ENCODE results near the gene BUB1. TPM values are rescaled to one million over a fixed set of nuclear protein-coding genes. Genes with fewer than 3 reads are reported as not detected.
"Not testable (repeated sequence)": the region's sequence is repeated elsewhere in the genome, so short reads cannot be mapped to it uniquely, and the experiment has no call there.

BUB1 gene
- total and polyA plus RNA-seq, 2 experiments from 2014 or later: 13.0 to 21.3 TPM

GRCh38 chr2:110639972-110640371 lies 37.9 kb downstream of the BUB1 start:
- WGBS, 2 experiments (ENCODE audit: low coverage in 1 of 2, low lambda C conversion rate in 2 of 2, missing lambda C conversion rate in 2 of 2): 85 to 89% methylated on average over 3 of the region's 3 CpGs
- H3K4me2 ChIP-seq (ENCODE audit: unreplicated experiment): no peak overlapping the region

GRCh38 chr2:110638952-110639695 lies 38.7 kb downstream of the BUB1 start:
- Histone ChIP-seq H2AFZ (no peak overlapping the region), H3K27me3 (replicated peaks; ENCODE audit: insufficient read depth) (no peaks in the 10 kb centered on the region), H3K9me3 (ENCODE audit: low read depth) (no peaks in the 10 kb centered on the region), H3K9me2 (ENCODE audit: insufficient read depth) (no peaks in the 10 kb centered on the region), H3K79me2 (ENCODE audit: insufficient read depth) (no peaks in the 10 kb centered on the region), H3K4me1 (ENCODE audit: insufficient read depth) (no peaks in the 10 kb centered on the region), H4K20me1 (ENCODE audit: insufficient read depth) (no peaks in the 10 kb centered on the region), H3F3A (ENCODE audit: insufficient read depth) (no peaks in the 10 kb centered on the region), H3K27ac (no peak overlapping the region), H3K4me2 (ENCODE audit: unreplicated experiment) (no peak overlapping the region), H3K4me3 (no peak overlapping the region), H3K9ac (no peak overlapping the region), H3K36me3 (ENCODE audit: low read depth) (no peaks in the 10 kb centered on the region; the same call in 1 of the 2 replicates)
- in situ Hi-C loops (cut with MboI): no loop called here
- no peak for DNase-seq
- no peak for TF ChIP-seq EZH2 (IDR thresholded peaks at IDR 0.05; ENCODE audit: insufficient read depth, poor library complexity, severe bottlenecking)
- TF ChIP-seq EZH2phosphoT487 (IDR thresholded peaks at IDR 0.05; ENCODE audit: insufficient read depth, low read depth): no peak
- 93 to 94% methylated on average over 4 of the region's 4 CpGs for WGBS, 2 experiments (ENCODE audit: low coverage in 1 of 2, low lambda C conversion rate in 2 of 2, missing lambda C conversion rate in 2 of 2)

More at GRCh38 chr2:110639972-110640371, 37.9 kb downstream of the BUB1 start:
- H3K9ac ChIP-seq: no peak overlapping the region
- no peak overlapping the region for H3K27ac ChIP-seq
- no peaks in the 10 kb centered on the region; the same call in 1 of the 2 replicates for H3K36me3 ChIP-seq (ENCODE audit: low read depth)
- no peak overlapping the region for H3K4me3 ChIP-seq
- TF ChIP-seq EZH2 (IDR thresholded peaks at IDR 0.05; ENCODE audit: insufficient read depth, poor library complexity, severe bottlenecking) (no peak), EZH2phosphoT487 (IDR thresholded peaks at IDR 0.05; ENCODE audit: insufficient read depth, low read depth) (no peak)
- H3F3A ChIP-seq (ENCODE audit: insufficient read depth): no peaks in the 10 kb centered on the region
- no peaks in the 10 kb centered on the region for H3K27me3 ChIP-seq (replicated peaks; ENCODE audit: insufficient read depth)
- in situ Hi-C loops (cut with MboI): no loop called here
- no peak for DNase-seq
- no peaks in the 10 kb centered on the region for H3K79me2 ChIP-seq (ENCODE audit: insufficient read depth)
- H3K9me3 ChIP-seq (ENCODE audit: low read depth): no peaks in the 10 kb centered on the region
- H2AFZ ChIP-seq: no peak overlapping the region
- H3K4me1 ChIP-seq (ENCODE audit: insufficient read depth): no peaks in the 10 kb centered on the region
- H4K20me1 ChIP-seq (ENCODE audit: insufficient read depth): no peaks in the 10 kb centered on the region
- no peaks in the 10 kb centered on the region for H3K9me2 ChIP-seq (ENCODE audit: insufficient read depth)

GRCh38 chr2:110638004-110638403 lies 39.9 kb downstream of the BUB1 start:
- Histone ChIP-seq H3K4me1 (ENCODE audit: insufficient read depth) (no peaks in the 10 kb centered on the region), H3K36me3 (ENCODE audit: low read depth) (no peaks in the 10 kb centered on the region; the same call in 1 of the 2 replicates), H3K27me3 (replicated peaks; ENCODE audit: insufficient read depth) (no peaks in the 10 kb centered on the region), H3K4me2 (ENCODE audit: unreplicated experiment) (no peak overlapping the region), H3K9me2 (ENCODE audit: insufficient read depth) (no peaks in the 10 kb centered on the region), H3K9ac (no peak overlapping the region), H3K9me3 (ENCODE audit: low read depth) (no peaks in the 10 kb centered on the region), H3K79me2 (ENCODE audit: insufficient read depth) (no peaks in the 10 kb centered on the region), H2AFZ (no peak overlapping the region), H3F3A (ENCODE audit: insufficient read depth) (no peaks in the 10 kb centered on the region), H4K20me1 (ENCODE audit: insufficient read depth) (no peaks in the 10 kb centered on the region), H3K4me3 (no peak overlapping the region), H3K27ac (no peak overlapping the region)
- in situ Hi-C loops (cut with MboI): no loop called here
- no peak for DNase-seq
- TF ChIP-seq EZH2phosphoT487 (IDR thresholded peaks at IDR 0.05; ENCODE audit: insufficient read depth, low read depth) (no peak), EZH2 (IDR thresholded peaks at IDR 0.05; ENCODE audit: insufficient read depth, poor library complexity, severe bottlenecking) (no peak)
- 100% methylated on average over 1 of the region's 1 CpG for WGBS, 2 experiments (ENCODE audit: low coverage in 1 of 2, low lambda C conversion rate in 2 of 2, missing lambda C conversion rate in 2 of 2)

- Histone ChIP-seq H3K9me3 (ENCODE audit: low read depth) (no peaks in the 10 kb centered on the region), H3K4me1 (ENCODE audit: insufficient read depth) (no peaks in the 10 kb centered on the region), H3K9ac (no peak overlapping the region), H3F3A (ENCODE audit: insufficient read depth) (no peaks in the 10 kb centered on the region), H3K79me2 (ENCODE audit: insufficient read depth) (no peaks in the 10 kb centered on the region), H3K9me2 (ENCODE audit: insufficient read depth) (no peaks in the 10 kb centered on the region), H3K27me3 (replicated peaks; ENCODE audit: insufficient read depth) (no peaks in the 10 kb centered on the region), H3K4me3 (no peak overlapping the region), H2AFZ (no peak overlapping the region), H3K4me2 (ENCODE audit: unreplicated experiment) (no peak overlapping the region), H3K36me3 (ENCODE audit: low read depth) (no peaks in the 10 kb centered on the region; the same call in 1 of the 2 replicates), H4K20me1 (ENCODE audit: insufficient read depth) (no peaks in the 10 kb centered on the region), H3K27ac (no peak overlapping the region)
- 92 to 97% methylated on average over 1 of the region's 1 CpG for WGBS, 2 experiments (ENCODE audit: low coverage in 1 of 2, low lambda C conversion rate in 2 of 2, missing lambda C conversion rate in 2 of 2)
- DNase-seq: no peak
- in situ Hi-C loops (cut with MboI): no loop called here
- TF ChIP-seq EZH2phosphoT487 (IDR thresholded peaks at IDR 0.05; ENCODE audit: insufficient read depth, low read depth): no peak
- TF ChIP-seq EZH2 (IDR thresholded peaks at IDR 0.05; ENCODE audit: insufficient read depth, poor library complexity, severe bottlenecking): no peak
Measured at GRCh38 chr2:110637093-110637492, 40.8 kb downstream of the BUB1 start.

GRCh38 chr2:110635949-110636628 lies 41.8 kb downstream of the BUB1 start:
- H3K9me2 ChIP-seq (ENCODE audit: insufficient read depth); DNase-seq; H3K27me3 ChIP-seq (replicated peaks; ENCODE audit: insufficient read depth); H3F3A ChIP-seq (ENCODE audit: insufficient read depth); H3K4me3 ChIP-seq; in situ Hi-C loops (cut with MboI); H3K4me2 ChIP-seq (ENCODE audit: unreplicated experiment); H3K9me3 ChIP-seq (ENCODE audit: low read depth); H2AFZ ChIP-seq; H3K27ac ChIP-seq; H3K4me1 ChIP-seq (ENCODE audit: insufficient read depth); H4K20me1 ChIP-seq (ENCODE audit: insufficient read depth); H3K36me3 ChIP-seq (ENCODE audit: low read depth); H3K79me2 ChIP-seq (ENCODE audit: insufficient read depth); H3K9ac ChIP-seq: not testable (repeated sequence)
- WGBS, 2 experiments (ENCODE audit: low coverage in 1 of 2, low lambda C conversion rate in 2 of 2, missing lambda C conversion rate in 2 of 2): 92 to 96% methylated on average over 4 of the region's 4 CpGs

- WGBS, 2 experiments (ENCODE audit: low coverage in 1 of 2, low lambda C conversion rate in 2 of 2, missing lambda C conversion rate in 2 of 2): 95 to 96% methylated on average over 1 of the region's 1 CpG
Measured at GRCh38 chr2:110627348-110627747, 50.5 kb downstream of the BUB1 start.

More at GRCh38 chr2:110627348-110627747, 50.5 kb downstream of the BUB1 start:
- H3K9me3 ChIP-seq (ENCODE audit: low read depth); H3K36me3 ChIP-seq (ENCODE audit: low read depth); DNase-seq; H3K79me2 ChIP-seq (ENCODE audit: insufficient read depth); H3K9me2 ChIP-seq (ENCODE audit: insufficient read depth); H3K9ac ChIP-seq; H3K27me3 ChIP-seq (replicated peaks; ENCODE audit: insufficient read depth); H3F3A ChIP-seq (ENCODE audit: insufficient read depth); H3K4me2 ChIP-seq (ENCODE audit: unreplicated experiment); H4K20me1 ChIP-seq (ENCODE audit: insufficient read depth); in situ Hi-C loops (cut with MboI); H3K4me3 ChIP-seq; H3K27ac ChIP-seq; H3K4me1 ChIP-seq (ENCODE audit: insufficient read depth); H2AFZ ChIP-seq: not testable (repeated sequence)

Measured in GM23248 (cell line).